Stimulated activated CD8-positive, alpha-beta memory T cell treated with anti-CD3 and anti-CD28 coated beads, Interleukin-4, amount 100 ng/mL, for 24 hours (primary cell): Measurements from ENCODE around the gene PRKD1.

Experiments used
- DNase-seq: peaks from one replicate; pipeline ENCODE4 v3.0.0-alpha.2; 2020; ENCODE audit warnings: low read depth

The PRKD1 gene

GRCh38 chr14:29672831-29673230 lies 254.8 kb downstream of the PRKD1 start:
- no peak for DNase-seq

- DNase-seq: no peak
These were observed 256.6 kb downstream of the PRKD1 start for GRCh38 chr14:29671034-29671433.

DNA sequence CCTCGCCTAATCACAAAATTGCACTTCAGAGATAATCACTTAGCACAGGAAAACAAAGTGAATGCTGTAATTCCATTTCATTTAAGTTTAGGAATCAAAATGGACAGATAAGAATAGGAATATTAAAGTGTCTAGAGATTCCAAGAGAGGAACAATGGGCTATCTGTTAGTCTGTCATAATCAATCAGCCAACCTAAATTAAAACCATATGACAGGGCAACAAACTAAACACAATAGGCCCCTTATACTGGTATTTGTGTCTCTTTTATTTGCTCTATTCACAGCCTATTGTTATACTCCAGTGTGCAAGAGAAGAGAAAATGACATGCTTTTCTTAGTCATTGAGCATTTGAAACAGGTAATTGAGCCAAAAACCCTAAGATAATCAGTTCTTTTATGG lies 259.4 kb downstream of the PRKD1 start:
- DNase-seq: no peak

- no peak for DNase-seq
These were observed 263.1 kb downstream of the PRKD1 start for GRCh38 chr14:29664515-29664914.

DNA sequence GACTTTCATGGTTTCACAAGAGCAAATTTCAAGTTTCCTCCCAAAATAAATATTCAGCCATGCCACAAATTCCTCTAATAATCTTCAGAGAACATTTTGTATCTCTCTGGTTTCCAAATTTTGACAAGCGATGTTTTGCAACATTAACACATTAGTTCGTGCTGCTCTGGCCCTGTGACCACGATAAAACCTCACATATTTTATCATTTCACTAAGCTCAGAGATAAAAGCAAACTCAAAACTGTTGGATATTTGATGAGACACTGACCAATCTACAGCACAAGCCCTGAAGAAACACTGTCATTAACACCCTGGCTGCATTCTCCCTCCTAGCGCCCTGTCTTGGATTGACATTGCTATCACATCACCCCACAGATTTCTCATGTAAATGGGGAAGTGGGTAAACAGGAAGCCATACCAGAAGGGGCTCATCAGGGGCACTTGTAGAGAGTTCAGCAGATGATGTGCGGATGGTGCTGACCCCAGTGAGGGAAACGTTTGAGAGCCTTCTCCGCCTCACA lies 264.3 kb downstream of the PRKD1 start:
- DNase-seq: no peak

GRCh38 chr14:29654901-29655550 lies 272.6 kb downstream of the PRKD1 start:
- DNase-seq: no peak

DNA sequence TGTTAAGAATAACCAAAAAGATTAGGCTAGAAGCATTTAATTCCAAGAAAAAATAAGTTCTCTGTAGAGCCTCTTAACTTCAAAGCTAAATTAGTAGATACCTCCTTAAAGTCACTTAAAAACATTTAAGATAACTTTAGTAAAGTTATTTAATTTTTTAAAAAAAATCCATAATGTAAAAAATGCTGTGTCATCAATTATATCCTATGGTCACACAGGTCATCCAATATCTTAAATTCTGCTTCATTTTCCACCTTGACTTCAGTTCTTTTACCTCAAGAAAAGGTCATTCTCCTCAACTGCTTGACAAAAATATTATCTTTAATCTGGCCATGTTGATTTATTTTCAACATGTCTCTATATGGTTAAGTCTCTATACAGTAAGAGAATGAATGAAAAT lies 274.3 kb downstream of the PRKD1 start:
- DNase-seq: no peak

DNA sequence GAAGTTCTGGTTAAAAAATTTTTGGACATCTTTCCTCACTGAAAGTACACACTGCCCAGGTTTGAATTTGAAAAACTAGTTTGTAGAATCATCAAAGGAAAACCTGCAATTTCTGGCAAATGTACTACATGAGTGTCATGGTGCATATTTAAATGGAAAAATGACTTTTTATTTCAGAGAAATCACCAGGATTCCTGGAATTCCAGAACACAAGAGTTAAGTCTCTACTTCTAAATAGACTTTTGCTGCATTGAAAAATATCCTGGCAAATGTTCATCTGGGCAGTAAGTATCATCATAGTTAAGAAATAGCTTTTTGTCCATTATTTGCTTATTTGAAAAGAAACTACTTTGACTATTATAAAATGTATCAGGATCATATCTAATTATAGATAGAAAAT lies 275.1 kb downstream of the PRKD1 start:
- no peak for DNase-seq

GRCh38 chr14:29650554-29651269 lies 276.9 kb downstream of the PRKD1 start:
- DNase-seq: no peak

DNA sequence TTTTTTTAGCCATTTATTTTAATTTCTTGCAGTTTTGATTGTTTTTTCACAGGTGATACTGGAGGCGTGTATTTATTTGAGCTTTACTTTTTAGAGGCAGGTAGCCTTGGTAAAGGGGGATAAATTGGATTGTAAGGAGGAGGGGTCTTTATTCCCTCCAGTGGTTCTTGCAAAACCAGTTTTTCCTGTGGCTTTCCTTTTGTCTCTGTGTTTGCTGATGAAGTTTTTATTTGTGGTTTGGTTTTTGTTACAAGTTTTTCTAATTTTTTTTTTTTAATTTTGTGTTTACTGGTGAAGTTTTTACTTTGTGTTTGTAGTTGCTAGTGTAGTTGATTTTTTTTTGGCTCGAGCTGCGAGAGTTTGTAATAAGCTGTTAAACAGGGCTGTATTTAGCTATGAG lies 278.5 kb downstream of the PRKD1 start:
- no peak for DNase-seq

GRCh38 chr14:29648045-29648444 lies 279.6 kb downstream of the PRKD1 start:
- no peak for DNase-seq

GRCh38 chr14:29645117-29645516 lies 282.5 kb downstream of the PRKD1 start:
- no peak for DNase-seq

DNA sequence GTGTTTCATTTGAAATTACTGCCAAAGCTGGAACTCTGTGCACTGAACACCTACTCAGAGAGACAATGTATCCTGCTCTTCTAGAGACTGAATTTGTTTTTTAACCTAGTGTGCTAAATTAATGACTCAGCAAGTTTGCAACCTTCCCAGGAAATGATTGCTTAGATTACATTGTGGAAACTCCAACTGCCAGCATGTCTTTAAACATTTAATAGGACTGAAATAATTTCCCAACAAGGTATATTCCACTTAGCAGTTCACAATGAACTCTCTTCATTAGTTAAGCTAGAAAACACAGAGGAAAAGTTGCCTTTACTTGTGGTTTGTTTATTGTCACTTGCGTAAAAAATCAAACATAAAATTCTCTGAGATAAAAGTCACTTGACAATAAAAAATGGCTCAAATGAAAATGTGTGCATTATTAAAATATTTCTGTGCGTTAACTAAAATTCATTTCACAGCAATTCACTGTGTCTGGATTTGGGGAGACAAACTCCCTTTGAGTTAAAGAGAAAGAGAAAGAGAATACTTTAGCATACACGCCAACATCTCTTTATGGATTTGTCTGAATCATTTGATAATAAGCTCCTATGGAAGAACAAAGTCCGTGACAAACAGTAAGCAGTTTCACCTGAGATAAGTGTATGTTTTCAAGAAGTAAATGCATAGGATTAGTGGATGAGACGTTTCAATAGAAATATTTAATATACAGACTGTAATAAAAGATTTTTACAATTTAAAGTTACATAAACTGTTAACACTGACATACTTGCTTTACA lies 284.0 kb downstream of the PRKD1 start:
- DNase-seq: no peak

GRCh38 chr14:29637411-29637810 lies 290.2 kb downstream of the PRKD1 start:
- DNase-seq: no peak

- DNase-seq: no peak
These were observed 290.8 kb downstream of the PRKD1 start for GRCh38 chr14:29636870-29637269.

DNA sequence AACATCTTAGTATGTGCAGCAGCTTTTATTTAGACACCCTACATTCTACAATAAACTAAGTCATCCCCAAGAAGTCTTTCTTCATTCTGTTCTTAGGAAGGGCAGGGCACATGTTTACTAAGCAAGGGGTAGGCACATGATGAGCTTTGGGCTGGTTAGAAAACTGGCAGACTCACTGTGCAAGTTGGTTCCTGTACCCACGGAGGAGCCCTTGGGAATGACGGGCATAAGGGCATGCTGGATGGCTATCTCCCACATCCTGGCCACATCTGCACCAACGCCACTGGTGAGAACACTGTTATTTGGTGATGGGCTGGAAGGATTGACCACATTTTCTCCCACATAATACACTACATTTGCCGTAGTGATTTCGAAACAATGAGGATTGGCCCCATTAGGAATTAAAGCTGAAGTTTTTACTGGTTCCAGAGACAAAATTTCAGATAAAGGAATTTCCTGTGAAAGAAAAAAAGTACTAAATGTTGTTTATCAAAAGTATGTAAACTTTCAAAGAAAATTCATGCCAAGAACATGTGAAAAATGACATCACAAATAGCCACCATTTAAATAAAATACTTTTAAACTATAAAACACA lies 297.0 kb downstream of the PRKD1 start:
- DNase-seq: no peak

DNA sequence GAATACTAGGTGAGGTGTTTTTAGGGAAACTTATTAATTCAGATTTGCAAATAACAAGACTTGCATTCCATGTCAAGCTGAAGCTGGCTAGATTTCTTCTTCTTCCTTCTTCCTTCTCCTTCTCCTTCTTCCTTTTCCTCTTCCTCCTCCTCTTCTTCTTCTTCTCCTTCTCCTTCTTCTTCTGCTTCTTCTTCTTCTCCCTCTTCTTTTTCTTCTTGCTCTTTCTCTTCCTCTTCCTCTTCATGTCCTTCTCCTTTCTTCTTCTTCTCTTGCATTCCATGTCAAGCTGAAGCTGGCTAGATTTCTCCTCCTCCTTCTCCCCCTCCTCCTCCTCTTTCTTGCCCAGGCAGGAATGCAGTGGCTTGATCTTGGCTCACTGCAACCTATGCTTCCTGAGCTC lies 297.8 kb downstream of the PRKD1 start:
- no peak for DNase-seq

DNA sequence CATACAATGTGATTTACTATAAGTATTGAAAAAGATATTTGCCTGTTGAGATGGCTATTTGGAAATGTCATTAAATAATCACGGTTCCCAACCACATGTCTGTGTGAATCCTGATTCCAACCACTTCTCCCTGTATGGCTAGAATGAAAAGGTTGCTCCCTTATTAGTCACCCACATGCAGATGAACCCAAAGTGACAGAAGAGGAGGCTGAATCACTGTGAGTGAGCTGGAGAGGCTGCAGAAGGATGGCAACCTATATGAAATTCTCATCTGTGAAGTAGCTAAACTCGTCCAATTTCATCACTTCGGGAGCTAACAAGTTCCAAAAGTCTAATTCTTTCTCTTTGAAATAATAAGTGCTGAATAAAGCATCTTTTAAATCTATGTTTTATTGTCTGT lies 300.5 kb downstream of the PRKD1 start:
- no peak for DNase-seq

DNA sequence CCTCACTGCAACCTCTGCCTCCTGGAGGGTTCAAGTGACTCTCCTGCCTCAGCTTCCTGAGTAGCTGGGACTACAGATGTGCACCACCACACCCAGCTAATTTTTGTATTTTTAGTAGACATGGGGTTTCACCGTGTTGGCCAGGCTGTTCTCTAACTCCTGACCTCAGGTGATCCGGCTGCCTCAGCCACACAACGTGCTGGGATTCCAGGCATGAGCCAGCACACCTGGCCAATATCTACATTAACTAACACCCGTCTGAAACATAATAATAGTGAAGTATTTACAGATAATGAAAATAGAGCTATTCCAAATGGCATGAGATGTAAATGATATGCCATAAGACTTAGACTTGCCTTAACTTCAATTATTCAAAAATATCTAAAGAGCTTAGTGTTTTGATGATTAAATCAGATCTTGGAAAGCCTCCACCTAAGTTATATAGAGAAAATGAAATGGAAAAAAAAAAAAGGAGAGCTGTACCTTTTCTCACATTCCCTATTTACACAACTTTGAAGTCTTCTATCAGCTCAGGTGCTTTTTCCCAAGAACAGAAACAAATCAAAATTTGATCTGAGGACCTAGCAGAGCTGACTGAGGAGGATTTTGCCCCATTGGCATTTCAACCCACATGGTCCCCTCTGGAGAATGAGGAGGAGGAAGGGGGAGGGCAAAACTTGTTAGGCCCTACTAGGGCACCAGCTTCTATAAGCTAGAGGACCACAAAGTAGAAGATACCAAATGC lies 309.2 kb downstream of the PRKD1 start:
- no peak for DNase-seq

DNA sequence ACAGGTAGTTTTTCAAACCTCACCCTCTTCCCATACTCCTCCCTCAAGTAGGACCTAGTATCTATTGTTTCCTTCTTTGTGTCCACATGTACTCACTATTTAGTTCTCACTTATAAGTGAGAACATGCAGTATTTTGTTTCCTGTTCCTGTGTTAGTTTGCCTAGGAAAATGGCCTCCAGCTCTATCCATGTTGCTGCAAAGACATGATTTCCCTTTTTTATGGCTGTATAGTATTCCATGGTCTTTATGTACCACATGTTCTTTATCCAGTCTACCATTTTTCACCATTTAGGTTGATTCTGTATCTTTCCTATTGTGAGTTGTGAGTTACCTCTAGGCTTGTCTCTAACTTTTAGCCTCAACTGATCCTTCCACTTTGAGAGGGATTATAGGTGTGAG lies 310.7 kb downstream of the PRKD1 start:
- no peak for DNase-seq

DNA sequence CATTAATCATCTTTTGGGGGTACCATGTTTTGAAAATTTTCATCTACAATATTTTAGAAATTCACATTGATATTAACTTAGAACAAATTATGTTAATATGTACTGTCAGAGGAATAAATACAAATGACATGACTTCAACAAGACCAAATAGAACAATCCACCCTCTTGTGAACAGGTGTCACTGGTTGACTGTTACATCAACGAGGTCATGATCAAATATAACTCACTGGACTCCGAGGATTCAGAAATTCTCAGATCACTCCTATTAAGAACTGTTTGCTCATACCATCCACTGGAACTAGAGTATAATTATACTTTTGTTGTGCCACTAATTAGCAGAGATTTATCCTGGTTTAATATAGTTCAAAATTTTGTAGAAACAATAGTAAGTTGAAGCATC lies 318.8 kb downstream of the PRKD1 start:
- DNase-seq: no peak

GRCh38 chr14:29607169-29607568 lies 320.5 kb downstream of the PRKD1 start:
- DNase-seq: no peak
